GM18507 (cell line): Measurements from ENCODE around the gene MICAL2.

Source experiments
- DNase-seq: peaks from one replicate; pipeline ENCODE4 v3.0.0; 2011; ENCODE audit warnings: low read depth; ENCODE audit not compliant: insufficient read length; ENCODE audit errors: extremely low spot score
- FAIRE-seq: peaks from 2 replicates; lab custom pipeline; 2011; peaks lifted over from hg19 to GRCh38; lab: Jason Lieb, UNC

MICAL2 gene

GRCh38 chr11:12281571-12282478 lies 171.4 kb downstream of the MICAL2 start:
- DNase-seq: peak; percentile 58
- FAIRE-seq: peak; percentile 84

- FAIRE-seq: no peak
- no peak for DNase-seq
Observed at GRCh38 chr11:12282676-12283075, 172.3 kb downstream of the MICAL2 start.

DNA sequence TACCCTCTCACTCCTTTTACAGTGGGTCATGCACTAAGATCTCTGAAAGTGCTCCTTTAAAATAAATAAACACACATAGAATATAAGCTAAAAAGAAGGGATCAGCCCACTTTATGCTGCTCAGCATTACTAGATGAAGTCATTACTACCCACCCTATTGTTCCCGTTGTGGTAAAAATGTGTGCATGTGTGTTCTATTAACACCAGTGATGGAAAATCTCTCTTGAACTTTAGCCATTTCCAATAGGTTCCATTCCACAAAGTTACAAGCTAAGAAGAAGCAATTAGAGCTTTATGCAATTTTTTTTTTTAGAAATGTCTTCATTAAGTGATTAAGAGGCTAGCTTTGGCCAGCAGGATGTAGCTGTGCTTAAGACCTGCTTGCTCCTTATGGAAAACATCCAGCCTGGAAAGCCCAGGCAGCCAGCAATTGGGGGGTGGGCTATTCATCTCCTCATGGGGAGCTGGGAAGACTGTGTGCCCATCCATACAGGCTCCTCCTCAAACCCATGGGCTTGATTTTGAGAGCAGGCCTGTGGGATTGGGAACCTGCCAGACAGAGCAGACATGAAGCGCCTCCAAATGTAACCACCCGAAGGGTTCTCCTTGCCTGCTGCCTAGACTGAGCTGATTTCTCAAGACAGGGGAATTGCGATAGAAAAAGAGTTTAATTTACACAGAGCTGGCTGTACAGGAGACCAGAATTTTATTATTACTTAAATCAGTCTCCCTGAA lies 174.1 kb downstream of the MICAL2 start:
- FAIRE-seq: no peak
- no peak for DNase-seq

DNA sequence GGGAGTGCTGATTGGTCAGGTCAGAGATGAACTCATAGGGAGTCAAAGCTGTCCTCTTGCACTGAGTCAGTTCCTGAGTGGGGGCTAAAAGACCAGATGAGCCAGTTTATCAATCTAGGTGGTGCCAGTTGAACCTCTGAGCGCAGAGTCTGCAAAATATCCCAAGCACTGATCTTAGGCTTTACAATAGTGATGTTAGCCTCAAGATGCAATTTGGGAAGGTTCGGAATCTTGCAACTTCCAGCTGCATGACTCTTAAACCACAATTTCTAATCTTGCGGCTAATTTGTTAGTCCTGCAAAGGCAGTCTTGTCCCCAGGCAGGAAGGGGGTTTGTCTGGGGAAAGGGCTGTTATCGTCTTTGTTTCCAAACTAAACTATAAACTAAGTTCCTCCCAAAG lies 174.7 kb downstream of the MICAL2 start:
- DNase-seq (no peak), FAIRE-seq (no peak)

GRCh38 chr11:12285811-12286222 lies 175.4 kb downstream of the MICAL2 start:
- DNase-seq (no peak), FAIRE-seq (no peak)

DNA sequence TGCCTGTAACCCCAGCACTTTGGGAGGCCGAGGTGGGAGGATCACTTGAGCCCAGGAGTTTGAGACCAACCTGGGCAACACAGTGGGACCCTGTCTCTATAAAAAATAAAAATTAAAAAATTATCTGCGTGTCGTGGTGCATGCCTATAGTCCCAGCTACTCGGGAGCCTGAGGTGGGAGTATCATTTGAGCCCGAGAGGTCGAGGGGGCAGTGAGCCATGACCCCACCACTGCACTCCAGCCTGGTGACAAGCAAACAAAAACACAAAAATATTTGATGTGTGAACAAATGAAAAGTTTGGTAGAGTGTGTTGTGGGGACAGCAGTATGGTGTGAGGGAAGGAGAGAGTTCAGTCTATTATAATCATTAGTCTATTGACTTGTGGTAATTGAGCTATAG lies 176.2 kb downstream of the MICAL2 start:
- DNase-seq: no peak
- no peak for FAIRE-seq

GRCh38 chr11:12287009-12287373 lies 176.6 kb downstream of the MICAL2 start:
- FAIRE-seq: no peak

DNA sequence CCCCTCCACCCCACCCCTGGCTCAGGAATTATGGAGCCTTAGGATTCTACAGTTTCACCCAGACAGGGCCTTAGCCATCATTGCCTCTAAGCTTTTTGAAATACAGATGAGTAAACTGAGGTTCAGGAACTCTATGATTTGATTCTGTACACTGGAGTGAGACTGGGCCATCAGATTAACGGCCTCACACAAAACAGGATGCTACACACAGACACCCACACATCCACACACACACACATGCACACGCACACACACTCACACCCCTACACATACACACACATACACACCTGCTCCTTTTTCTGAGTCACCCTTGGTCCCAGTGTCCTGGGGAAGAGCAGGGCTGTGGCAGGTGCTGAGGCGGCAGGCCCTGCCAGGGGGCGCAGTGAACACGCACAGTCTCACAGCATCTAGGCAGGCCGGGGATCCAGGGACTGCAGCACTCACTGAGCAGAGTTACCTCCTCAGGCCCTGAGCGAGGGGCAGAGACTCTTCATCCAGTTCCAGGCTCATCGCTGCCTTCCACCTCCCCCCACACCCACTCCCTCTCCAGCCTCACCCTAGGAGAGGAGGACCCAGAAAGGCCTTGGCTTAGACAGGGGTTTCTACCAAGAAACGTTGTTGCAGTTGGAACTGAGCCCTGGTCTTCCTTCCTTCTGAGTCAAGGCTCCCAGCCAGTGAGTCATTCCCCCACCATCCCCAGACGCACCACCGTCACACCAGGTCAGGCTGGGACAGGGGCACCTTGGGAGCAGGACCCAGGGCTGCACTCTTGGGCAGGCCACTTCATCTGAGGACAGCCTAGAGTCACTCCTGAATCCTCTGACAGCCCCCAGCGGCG lies 177.2 kb downstream of the MICAL2 start:
- FAIRE-seq (no peak), DNase-seq (no peak)

More at GRCh38 chr11:12287009-12287373, 176.6 kb downstream of the MICAL2 start:
- DNase-seq: no peak

DNA sequence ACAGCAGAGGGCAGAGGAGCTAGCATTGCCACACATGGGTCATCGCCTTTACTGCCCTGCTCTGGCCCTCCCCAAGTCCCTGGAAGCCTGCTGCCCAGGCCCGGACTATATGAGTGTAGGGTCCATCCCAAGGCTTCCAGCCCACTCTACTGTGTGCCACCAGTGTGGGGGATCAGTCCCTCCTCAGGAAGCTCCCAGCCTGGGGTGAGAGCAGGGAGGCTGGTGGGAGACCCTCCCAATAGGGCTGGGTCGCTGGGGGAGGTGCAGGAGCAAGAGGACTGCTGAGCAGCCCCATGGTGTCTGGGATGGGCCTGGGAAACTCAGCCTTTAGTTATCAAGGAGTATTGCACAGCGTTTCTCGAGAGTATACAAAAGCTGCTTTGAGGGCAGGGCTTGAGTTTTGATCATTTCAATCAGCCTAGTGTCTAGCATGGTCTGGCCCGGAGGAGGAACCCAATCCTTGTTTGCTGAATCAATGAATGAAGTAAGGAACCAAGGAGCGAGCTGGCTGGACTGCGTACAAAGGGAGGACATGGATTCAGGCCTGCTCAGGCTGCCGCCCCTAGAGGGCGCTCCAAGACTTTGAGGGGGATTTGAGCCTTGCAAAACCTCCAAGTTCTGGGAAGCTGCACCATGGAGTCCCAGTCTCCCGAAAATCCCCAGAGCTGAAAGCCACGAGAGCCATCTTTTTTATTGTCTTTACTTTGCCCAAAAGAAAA lies 178.0 kb downstream of the MICAL2 start:
- FAIRE-seq: peak; percentile 39
- no peak for DNase-seq

DNA sequence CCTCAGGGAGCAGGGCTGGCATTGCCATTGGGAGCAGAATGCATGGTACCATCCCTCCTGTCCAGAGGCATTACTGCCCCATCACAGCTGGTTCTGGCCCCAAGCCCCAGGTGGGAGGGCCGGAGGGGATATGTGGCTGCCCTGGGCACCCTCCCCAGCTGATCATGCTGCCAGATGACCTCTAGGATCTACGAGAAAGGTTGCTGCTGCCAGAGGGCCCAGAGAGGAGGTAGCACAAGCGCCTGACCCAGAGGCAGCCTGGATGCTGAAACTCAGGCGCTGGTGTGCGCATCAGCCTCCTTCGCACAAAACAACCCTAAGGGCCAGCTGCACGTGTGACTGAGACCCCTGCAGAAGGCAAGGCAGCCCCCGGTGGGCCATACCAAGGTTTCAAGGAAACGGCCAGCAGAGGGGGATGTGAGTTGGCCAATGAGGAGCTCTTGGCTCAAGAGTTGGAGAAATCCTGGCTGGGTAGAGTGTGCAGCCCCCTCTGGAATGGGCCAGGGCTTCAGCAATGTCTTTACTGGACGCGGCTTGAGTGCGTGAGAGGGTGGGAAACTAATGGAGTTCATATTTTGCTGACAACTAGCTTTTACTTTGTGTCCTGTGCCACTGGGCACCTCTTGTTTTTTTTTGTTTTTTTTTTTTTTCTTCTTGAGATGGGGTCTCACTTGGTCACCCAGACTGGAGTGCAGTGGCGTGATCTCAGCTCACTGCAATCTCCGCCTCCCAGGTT lies 178.7 kb downstream of the MICAL2 start:
- FAIRE-seq (no peak), DNase-seq (no peak)

DNA sequence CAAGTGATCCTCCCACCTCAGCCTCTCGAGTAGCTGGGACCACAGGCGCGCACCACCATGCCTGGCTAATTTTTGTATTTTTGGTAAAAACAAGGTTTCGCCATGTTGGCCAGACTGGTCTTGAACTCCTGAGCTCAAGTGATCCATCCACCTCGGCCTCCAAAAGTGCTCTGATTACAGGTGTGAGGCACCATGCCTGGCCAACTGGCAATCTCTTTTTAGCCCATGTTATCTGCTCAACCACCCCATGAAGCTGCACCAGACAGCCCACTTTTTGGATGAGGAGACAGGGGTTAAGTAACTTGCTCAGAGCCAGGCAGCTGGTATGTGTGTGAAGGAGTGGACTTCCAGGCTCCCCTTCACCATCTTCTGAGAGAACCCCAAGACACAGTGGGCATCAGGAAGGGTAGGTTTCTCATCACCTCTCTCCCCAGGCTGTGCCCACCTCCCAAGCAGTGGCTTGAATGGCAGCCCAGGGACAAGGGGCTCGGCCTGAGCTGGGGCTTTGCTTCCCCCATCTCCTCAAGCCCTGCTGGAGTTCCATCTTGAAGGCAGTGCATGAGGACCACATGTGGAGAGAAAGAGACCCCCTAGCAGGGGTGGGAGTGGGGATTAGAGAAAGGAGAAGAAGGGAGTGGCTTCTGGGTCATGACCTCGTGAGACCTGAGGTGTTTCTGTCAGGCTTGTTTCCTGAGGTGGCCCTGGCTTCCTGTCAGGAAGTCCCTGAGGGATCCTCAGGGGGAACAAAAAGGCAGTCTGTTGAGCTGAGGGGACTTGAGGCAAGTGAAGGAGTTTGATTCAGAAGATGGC lies 179.5 kb downstream of the MICAL2 start:
- DNase-seq (no peak), FAIRE-seq (no peak)

DNA sequence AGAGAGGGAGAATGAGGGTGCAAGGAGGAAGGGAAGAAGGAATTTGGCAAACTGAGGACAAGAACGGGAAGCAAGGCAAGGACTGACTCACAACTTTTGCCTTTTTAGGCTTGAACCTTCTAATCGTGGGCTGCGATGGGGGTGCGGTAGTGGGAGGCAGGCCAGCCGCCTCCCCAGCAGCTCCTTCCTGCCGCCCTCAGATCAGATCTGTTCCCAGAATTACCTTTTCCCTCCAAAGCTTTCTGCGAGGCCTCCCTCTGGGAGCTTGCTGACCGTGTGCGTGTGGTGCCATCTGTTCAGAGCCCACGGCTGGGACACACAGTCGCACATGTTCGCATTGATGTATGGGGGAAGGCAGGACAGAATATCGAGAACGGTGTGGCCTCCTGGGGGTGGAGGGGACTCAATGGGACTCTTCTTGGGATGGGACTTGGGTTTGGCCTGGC lies 180.1 kb downstream of the MICAL2 start:
- DNase-seq: no peak
- FAIRE-seq: no peak

DNA sequence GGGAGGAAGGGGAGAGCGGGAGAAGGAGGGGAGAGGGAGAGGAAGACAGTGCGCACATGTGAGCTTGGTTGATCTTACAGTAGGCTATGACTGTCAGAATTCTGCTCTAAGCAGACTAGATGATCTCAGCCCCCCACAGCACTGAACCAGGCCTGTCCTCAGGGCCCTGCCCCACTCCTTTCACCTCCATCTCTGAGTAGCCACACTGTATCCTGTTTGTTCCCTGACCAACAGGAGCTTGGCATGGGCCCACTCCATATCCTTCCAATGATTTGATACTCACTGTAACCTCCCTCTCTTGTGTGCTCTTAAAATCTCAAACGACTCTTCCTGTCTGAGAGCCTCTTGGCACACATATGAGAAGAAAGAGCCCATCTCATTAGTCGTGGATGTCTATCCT lies 180.9 kb downstream of the MICAL2 start:
- DNase-seq (no peak), FAIRE-seq (no peak)

- FAIRE-seq (no peak), DNase-seq (no peak)
Observed at GRCh38 chr11:12291766-12292165, 181.4 kb downstream of the MICAL2 start.

GRCh38 chr11:12292766-12293165 lies 182.4 kb downstream of the MICAL2 start:
- DNase-seq (no peak), FAIRE-seq (no peak)

GRCh38 chr11:12293486-12293885 lies 183.1 kb downstream of the MICAL2 start:
- FAIRE-seq (no peak), DNase-seq (no peak)

GRCh38 chr11:12294613-12295012 lies 184.2 kb downstream of the MICAL2 start:
- DNase-seq (no peak), FAIRE-seq (no peak)

DNA sequence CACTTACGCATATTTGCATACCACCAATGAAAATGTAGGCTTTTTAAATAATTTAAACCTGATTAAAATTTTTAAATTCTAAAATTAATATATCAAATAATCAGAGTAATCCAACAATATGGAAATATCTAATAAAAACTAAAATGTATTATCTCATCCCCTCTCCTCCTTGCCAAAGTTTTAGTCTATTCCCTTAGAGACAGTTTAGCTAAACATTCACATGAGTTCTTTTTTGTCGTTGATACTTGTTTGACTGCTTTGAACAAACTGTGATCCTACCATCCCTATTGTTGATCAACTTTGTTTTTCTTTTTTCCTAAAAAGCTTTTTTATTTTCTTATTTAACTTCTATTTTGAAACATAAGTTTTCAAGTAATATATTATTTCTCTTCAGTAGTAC lies 185.6 kb downstream of the MICAL2 start:
- FAIRE-seq (no peak), DNase-seq (no peak)
